GM12864 (cell line): ENCODE results near the gene SMARCC1.
"Not testable (repeated sequence)": the region's sequence is repeated elsewhere in the genome, so short reads cannot be mapped to it uniquely, and the experiment has no call there.

ENCODE experiments used
- DNase-seq: peaks from one replicate; pipeline ENCODE4 v3.0.0-alpha.2; 2011; ENCODE audit warnings: low read depth
- H3K4me3 ChIP-seq: 2 replicates; pipeline ENCODE4 v1.5.1; 2011; ENCODE audit warnings: mild to moderate bottlenecking, low read depth, low read length, control low read depth
- TF ChIP-seq, protein P1 (sequence below): IDR thresholded peaks from 2 replicates; pipeline ENCODE4 v1.5.1; 2011; ENCODE audit warnings: low read depth, mild to moderate bottlenecking, moderate library complexity, low read length, control low read depth, inconsistent platforms; ENCODE audit errors: missing control alignments

SMARCC1 gene

DNA sequence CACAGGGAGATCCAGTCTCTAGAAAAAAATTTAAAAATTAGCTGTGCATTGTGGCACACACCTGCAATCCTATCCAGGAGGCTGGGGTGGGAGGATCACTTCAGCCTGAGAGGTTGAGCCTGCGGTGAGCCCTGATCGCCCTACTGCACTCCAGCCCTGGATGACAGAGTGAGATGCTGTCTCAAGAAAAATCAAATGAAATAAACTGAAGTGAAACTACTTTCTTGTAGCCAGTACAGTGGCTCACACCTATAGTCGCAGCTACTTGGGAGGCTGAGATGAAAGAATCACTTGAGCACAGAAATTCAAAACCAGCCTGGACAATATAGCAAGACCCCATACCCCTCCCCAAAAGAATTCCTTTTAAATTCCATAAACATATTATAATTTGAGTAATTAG is 35.4 kb downstream of the SMARCC1 start:
- peak; percentile 25 for DNase-seq

DNA sequence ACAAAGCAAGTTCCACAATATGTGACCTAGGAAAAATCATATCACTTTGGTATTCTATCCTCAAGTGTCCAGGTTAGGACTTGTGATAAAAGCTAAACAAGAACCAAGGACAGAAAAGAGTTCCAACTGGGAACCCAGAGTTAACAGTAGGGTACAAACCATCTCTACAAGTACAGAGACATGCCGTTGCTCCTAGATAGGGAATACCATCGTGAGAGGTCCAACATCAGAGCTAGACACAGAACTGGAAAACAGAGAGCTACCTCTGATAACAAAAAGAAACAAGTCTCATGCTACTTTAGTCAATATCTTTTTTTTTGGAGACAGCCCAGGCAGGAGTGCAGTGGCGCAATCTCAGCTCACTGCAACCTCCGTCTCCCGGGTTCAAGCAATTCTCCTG is 37.8 kb downstream of the SMARCC1 start:
- no peak for DNase-seq
- TF ChIP-seq, protein P1, sequence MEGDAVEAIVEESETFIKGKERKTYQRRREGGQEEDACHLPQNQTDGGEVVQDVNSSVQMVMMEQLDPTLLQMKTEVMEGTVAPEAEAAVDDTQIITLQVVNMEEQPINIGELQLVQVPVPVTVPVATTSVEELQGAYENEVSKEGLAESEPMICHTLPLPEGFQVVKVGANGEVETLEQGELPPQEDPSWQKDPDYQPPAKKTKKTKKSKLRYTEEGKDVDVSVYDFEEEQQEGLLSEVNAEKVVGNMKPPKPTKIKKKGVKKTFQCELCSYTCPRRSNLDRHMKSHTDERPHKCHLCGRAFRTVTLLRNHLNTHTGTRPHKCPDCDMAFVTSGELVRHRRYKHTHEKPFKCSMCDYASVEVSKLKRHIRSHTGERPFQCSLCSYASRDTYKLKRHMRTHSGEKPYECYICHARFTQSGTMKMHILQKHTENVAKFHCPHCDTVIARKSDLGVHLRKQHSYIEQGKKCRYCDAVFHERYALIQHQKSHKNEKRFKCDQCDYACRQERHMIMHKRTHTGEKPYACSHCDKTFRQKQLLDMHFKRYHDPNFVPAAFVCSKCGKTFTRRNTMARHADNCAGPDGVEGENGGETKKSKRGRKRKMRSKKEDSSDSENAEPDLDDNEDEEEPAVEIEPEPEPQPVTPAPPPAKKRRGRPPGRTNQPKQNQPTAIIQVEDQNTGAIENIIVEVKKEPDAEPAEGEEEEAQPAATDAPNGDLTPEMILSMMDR = no peak
- H3K4me3 ChIP-seq = no peak overlapping the region

More for the DNA sequence above, 35.4 kb downstream of the SMARCC1 start:
- TF ChIP-seq, protein P1 = no peak
- no peak overlapping the region for H3K4me3 ChIP-seq

DNA sequence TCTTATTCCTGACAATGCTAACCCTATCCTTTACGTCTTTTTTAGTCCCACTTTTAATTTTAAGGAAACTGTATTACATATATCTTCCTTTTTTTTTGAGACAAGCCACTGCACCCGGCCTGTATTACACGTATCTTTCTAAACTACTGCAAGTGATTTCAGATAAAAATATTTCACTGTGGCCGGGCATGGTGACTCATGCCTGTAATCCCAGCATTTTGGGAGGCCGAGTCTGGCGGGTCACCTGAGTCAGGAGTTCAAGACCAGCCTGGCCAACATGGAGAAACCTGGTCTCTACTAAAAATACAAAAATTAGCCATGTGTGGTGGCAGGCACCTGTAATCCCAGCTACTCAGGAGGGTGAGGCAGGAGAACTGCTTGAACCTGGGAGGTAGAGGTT is 38.3 kb downstream of the SMARCC1 start:
- DNase-seq, H3K4me3 ChIP-seq: not testable (repeated sequence)

DNA sequence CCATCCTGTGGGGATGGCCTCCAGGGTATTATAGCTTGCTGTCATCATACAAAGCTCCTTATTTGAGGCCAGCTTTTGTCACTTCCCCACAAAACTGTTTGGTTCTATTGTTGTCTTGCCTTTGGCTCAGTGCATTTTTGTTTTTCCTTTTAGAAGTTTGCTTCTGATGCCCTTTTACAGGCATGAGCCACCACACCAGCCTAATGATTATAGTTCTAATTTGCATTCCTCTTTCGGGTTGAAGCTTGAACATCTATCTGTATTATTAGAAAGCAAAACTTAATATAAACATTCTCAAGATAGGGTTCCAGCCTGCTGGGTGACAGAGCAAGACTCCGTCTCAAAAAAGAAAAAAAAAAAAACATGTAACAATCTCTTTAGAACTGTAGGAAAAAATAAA is 39.8 kb downstream of the SMARCC1 start:
- H3K4me3 ChIP-seq = no peak overlapping the region; the same call in 1 of the 2 replicates
- peak; percentile 48 for DNase-seq
- TF ChIP-seq, protein P1 = no peak

DNA sequence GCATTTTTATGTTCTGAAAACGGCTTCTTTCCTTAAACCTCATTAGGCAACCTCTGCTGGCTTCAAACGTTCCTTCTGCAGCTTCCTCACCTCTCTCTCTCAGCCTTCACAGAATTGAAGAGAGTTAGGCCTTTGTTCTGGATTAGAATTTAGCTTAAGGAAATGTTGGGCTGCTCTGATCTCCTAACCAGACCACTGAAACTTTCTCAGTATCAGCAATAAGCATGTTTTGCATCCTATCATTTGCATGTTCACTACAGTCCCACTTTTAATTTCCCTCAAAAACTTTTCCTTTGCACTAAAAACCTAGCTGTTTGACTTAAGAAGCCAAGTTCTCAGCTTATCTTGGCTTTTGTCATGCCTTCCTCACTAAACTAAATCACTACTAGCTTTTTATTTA is 49.5 kb downstream of the SMARCC1 start:
- DNase-seq = peak; percentile 24
- no peak overlapping the region; the same call in 1 of the 2 replicates for H3K4me3 ChIP-seq
- TF ChIP-seq, protein P1 = no peak

DNA sequence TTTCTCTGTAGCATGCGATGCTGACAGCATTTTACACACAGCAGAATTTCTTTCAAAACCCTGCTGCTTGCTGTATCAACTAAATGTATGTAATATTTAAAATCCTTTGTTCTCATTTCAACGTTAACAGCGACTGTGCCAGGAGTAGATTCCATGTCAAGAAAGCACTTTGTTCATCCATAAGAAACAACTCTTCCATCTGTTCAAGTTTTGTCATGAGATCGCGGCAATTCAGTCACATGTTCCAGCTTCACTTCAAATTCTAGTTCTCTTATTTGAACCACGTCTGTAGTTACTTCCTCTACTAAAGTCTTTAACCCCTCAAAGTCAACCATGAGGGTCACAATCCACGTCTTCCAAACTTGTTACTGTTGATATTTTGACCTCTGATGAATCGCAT is 50.6 kb downstream of the SMARCC1 start:
- DNase-seq = no peak
- TF ChIP-seq, protein P1 = no peak
- no peak overlapping the region for H3K4me3 ChIP-seq

DNA sequence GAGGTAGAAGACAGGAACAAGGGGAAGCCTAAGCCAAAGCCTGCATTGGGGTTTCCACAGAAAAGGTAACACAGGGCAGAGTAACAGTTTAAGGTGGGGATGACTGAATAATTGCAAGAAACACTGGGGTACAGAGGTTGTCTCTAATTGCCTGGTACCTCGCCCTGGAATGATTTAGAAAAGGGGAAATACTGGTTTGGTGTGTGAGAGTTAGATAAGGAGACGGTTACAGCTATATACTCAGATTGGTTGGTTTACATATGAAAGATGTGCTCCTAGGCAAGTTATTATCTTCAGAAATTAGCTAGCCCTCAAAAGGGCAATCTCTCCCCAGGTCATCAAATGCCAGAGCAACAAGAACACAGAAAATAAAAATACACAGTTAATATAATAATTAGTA is 58.8 kb downstream of the SMARCC1 start:
- TF ChIP-seq, protein P1 = no peak
- H3K4me3 ChIP-seq = no peak overlapping the region
- no peak for DNase-seq

DNA sequence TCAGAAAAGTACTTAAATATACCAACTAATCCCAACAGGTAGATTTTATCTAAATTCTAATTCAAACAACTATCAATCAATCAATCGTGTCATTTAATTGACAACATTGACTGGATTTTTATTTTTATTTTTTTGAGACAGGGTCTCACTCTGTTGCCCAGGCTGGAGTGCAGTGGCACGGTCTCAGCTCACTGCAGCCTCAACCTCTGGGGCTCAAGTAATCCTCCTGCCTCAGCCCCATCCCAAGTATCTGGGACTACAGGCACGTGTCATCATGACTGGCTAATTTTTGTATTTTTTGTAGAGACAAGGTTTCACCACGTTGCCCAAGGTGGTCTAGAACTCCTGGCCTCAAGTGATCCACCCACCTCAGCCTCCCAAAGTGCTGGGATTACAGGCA is 64.2 kb downstream of the SMARCC1 start:
- DNase-seq, H3K4me3 ChIP-seq: not testable (repeated sequence)
